Measurements from ENCODE around the gene SLAMF8. TPM values are rescaled to one million over a fixed set of nuclear protein-coding genes. Genes with fewer than 3 reads are reported as not detected.

Gene SLAMF8
- polyA plus RNA-seq, 1 experiment, result not detected

DNA sequence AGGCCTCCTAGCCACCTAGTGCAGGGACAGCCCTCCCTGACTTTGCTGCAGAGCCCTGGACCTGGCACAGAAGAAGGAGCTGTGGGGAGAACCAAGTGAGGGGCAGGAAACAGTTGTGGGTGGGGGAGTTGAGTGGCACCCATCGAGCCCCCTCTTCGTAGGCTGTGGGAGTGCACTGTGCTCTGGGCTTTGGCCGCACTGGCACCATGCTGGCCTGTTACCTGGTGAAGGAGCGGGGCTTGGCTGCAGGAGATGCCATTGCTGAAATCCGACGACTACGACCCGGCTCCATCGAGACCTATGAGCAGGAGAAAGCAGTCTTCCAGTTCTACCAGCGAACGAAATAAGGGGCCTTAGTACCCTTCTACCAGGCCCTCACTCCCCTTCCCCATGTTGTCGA, 44.7 kb upstream of the SLAMF8 start:
- no peak overlapping the region for H3K27ac ChIP-seq (ENCODE audit: low read depth, low read length)
- DNase-seq (ENCODE audit: low read depth, low spot score), result no peak
- no peaks in the 10 kb centered on the region; the same call in 1 of the 2 replicates for H3K9me3 ChIP-seq (ENCODE audit: control insufficient read depth, insufficient read depth, low read length)
- ChIA-PET CTCF (interaction anchor here (1.4 to 3.7 kb wide), 7 partner anchors 17 to 226 kb away, joined by 4 to 98 read pairs (median 15); partner anchors contain the start of gene IGSF9), POLR2A (no interaction called here)
- no peak overlapping the region for H3K4me3 ChIP-seq (ENCODE audit: low read depth, low read length)
- H3K27me3 ChIP-seq (ENCODE audit: control insufficient read depth, insufficient read depth, low read length), result no peaks in the 10 kb centered on the region
- TF ChIP-seq, protein P1, sequence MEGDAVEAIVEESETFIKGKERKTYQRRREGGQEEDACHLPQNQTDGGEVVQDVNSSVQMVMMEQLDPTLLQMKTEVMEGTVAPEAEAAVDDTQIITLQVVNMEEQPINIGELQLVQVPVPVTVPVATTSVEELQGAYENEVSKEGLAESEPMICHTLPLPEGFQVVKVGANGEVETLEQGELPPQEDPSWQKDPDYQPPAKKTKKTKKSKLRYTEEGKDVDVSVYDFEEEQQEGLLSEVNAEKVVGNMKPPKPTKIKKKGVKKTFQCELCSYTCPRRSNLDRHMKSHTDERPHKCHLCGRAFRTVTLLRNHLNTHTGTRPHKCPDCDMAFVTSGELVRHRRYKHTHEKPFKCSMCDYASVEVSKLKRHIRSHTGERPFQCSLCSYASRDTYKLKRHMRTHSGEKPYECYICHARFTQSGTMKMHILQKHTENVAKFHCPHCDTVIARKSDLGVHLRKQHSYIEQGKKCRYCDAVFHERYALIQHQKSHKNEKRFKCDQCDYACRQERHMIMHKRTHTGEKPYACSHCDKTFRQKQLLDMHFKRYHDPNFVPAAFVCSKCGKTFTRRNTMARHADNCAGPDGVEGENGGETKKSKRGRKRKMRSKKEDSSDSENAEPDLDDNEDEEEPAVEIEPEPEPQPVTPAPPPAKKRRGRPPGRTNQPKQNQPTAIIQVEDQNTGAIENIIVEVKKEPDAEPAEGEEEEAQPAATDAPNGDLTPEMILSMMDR (IDR thresholded peaks at IDR 0.05; ENCODE audit: low read depth, low read length), result no peak

DNA sequence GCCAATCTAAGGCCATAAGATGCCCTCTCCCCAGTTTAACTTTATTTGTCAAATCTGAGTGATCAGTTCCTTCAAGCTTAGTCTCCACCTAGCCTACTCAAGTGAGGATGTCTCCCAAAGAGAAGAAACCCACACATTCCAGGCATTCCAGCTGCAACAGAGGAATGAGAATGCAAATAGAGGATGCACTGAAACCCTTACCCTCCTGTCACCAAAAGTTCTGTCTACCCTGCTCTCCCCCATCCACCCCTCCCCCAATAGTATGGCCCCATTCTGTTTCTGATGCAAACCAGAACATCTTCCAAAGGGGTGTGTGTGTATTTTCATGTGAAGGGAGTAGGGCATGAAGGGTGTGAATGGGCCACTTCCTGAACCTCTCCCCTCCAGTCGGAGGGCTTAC, 42.9 kb upstream of the SLAMF8 start:
- ChIA-PET CTCF (interaction anchor here (1.3 to 3.7 kb wide), 2 partner anchors 15 to 107 kb away, joined by 6 to 98 read pairs; no protein-coding TSS in a partner anchor), POLR2A (no interaction called here)
- H3K27ac ChIP-seq (ENCODE audit: low read depth, low read length), result no peak overlapping the region
- DNase-seq (ENCODE audit: low read depth, low spot score), result no peak
- TF ChIP-seq, protein P1 (IDR thresholded peaks at IDR 0.05; ENCODE audit: low read depth, low read length), result no peak
- H3K4me3 ChIP-seq (ENCODE audit: low read depth, low read length), result no peak overlapping the region
- no peaks in the 10 kb centered on the region; the same call in 1 of the 2 replicates for H3K9me3 ChIP-seq (ENCODE audit: control insufficient read depth, insufficient read depth, low read length)
- H3K27me3 ChIP-seq (ENCODE audit: control insufficient read depth, insufficient read depth, low read length), result no peaks in the 10 kb centered on the region

DNA sequence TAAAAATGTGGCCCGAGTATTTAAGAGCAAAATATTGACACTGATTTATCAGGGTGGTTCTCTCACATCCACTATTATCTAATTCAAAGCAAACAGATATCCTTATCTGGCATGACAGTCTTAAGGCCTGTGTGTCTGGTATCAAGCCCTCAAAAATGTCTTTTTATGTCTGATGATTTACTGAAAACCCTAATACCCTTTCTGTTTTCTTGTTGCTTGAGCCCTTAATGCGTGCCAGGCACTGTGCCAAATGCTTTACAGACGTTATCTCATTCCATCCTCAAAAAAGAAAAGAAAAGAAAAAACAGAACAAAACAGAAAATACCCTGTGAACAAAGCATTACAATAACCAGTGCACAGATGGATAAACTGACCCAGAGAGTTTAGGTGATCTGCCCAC, 40.2 kb upstream of the SLAMF8 start:
- no peak for DNase-seq (ENCODE audit: low read depth, low spot score)
- POLR2A ChIA-PET, result no interaction called here
- TF ChIP-seq, protein P1 (IDR thresholded peaks at IDR 0.05; ENCODE audit: low read depth, low read length), result no peak
- Histone ChIP-seq H3K4me3 (ENCODE audit: low read depth, low read length) (no peak overlapping the region), H3K9me3 (ENCODE audit: control insufficient read depth, insufficient read depth, low read length) (no peaks in the 10 kb centered on the region; the same call in 1 of the 2 replicates), H3K27ac (ENCODE audit: low read depth, low read length) (no peak overlapping the region), H3K27me3 (ENCODE audit: control insufficient read depth, insufficient read depth, low read length) (peaks cover 3% of the 10 kb centered on the region)
- CTCF ChIA-PET, result interaction anchor here (2.0 to 5.5 kb wide), 2 partner anchors 12 to 104 kb away, joined by 8 to 38 read pairs; no protein-coding TSS in a partner anchor

DNA sequence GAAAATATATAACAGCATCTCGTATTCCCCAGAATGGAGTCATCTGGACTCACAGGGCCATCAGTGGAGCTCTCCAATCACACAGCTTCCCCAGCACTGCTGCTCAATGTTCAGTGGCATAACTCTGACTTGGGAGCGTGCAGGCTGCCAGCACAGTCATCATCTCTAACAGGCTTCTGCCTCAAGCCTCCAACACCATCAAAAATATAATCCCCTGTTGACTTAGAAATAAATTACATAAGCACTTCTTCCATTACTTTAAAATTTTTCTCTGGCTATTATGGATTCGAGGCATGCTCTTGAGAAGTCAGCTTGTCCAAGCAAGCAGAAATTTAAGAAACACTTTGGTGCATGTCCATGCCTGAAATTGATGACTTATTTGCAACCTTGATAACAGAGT, 39.7 kb upstream of the SLAMF8 start:
- DNase-seq (ENCODE audit: low read depth, low spot score), result no peak
- H3K4me3 ChIP-seq (ENCODE audit: low read depth, low read length), result no peak overlapping the region
- no peaks in the 10 kb centered on the region; the same call in 1 of the 2 replicates for H3K9me3 ChIP-seq (ENCODE audit: control insufficient read depth, insufficient read depth, low read length)
- CTCF ChIA-PET, result interaction anchor here (2.0 to 5.5 kb wide), 2 partner anchors 11 to 104 kb away, joined by 8 to 38 read pairs; no protein-coding TSS in a partner anchor
- peaks cover 6% of the 10 kb centered on the region for H3K27me3 ChIP-seq (ENCODE audit: control insufficient read depth, insufficient read depth, low read length)
- POLR2A ChIA-PET, result no interaction called here
- TF ChIP-seq, protein P1 (IDR thresholded peaks at IDR 0.05; ENCODE audit: low read depth, low read length), result no peak
- no peak overlapping the region for H3K27ac ChIP-seq (ENCODE audit: low read depth, low read length)

DNA sequence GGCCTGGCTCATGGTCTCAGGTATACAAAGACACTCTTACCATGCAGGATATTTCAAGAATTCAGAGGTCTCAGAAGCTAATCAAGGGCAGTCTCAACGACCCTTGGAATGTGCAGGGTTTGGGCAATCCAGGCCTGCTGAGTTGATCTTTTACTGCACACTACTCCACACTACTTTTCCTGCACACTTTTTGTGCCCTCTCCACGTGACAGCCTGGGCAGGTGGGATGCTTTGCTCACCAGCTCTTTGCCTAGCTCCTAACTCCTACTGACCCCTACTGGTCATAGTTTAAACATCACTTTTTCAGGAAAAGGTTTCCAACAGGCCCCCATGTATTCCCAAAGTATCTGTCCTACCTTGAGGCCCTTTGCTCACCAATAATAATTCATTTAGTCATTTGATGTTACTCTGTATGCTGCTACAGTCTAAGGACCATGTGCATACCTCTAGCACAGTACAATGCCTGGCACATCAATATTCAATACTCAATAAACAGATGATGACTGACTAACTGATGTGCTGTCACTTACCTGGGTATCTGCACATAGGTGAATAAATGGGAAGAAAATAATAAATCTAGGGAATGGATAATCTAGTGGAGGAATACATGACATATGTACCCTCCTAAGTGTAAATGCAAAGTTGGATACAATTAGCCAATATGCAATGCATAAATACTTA, 36.3 kb upstream of the SLAMF8 start:
- ChIA-PET CTCF (interaction anchor here (0.7 to 5.5 kb wide), 11 partner anchors 8 to 630 kb away, joined by 3 to 38 read pairs (median 4); partner anchors contain the start of gene DUSP23), POLR2A (no interaction called here)
- TF ChIP-seq, protein P1 (IDR thresholded peaks at IDR 0.05; ENCODE audit: low read depth, low read length), result peak; percentile 58
- H3K9me3 ChIP-seq (ENCODE audit: control insufficient read depth, insufficient read depth, low read length), result no peaks in the 10 kb centered on the region
- no peak overlapping the region for H3K27ac ChIP-seq (ENCODE audit: low read depth, low read length)
- no peak for DNase-seq (ENCODE audit: low read depth, low spot score)
- H3K4me3 ChIP-seq (ENCODE audit: low read depth, low read length), result no peak overlapping the region
- peaks cover 22% of the 10 kb centered on the region for H3K27me3 ChIP-seq (ENCODE audit: control insufficient read depth, insufficient read depth, low read length)
